ENCODE results near the gene CACNB2.

Gene CACNB2

GRCh38 chr10:18333621-18334020 is 193.4 kb downstream of the CACNB2 start:
- CTCF ChIA-PET, result interaction anchor here (0.5 kb wide), 1 partner anchor 316 kb away, joined by 3 read pairs; no protein-coding TSS in a partner anchor
- POLR2A ChIA-PET (ENCODE audit: low non-redundant PET), result no interaction called here
- no peak overlapping the region for H3K27ac ChIP-seq
- DNase-seq (ENCODE audit: low spot score), result no peak
- no peak for TF ChIP-seq CTCF (conservative IDR thresholded peaks at IDR 0.05; ENCODE audit: low read depth)

GRCh38 chr10:18334116-18334867 is 194.1 kb downstream of the CACNB2 start:
- no peak for TF ChIP-seq CTCF (conservative IDR thresholded peaks at IDR 0.05; ENCODE audit: low read depth)
- no peak overlapping the region for H3K27ac ChIP-seq
- CTCF ChIA-PET, result no interaction called here
- POLR2A ChIA-PET (ENCODE audit: low non-redundant PET), result no interaction called here
- DNase-seq (ENCODE audit: low spot score), result no peak

- POLR2A ChIA-PET (ENCODE audit: low non-redundant PET), result no interaction called here
- TF ChIP-seq CTCF (conservative IDR thresholded peaks at IDR 0.05; ENCODE audit: low read depth), result no peak
- no peak overlapping the region for H3K27ac ChIP-seq
- DNase-seq (ENCODE audit: low spot score), result no peak
- CTCF ChIA-PET, result interaction anchor here (0.6 kb wide), 1 partner anchor 1478 kb away, joined by 8 read pairs; no protein-coding TSS in a partner anchor
These were observed 200.3 kb downstream of the CACNB2 start for GRCh38 chr10:18340496-18341051.

- ChIA-PET POLR2A (ENCODE audit: low non-redundant PET) (no interaction called here), CTCF (no interaction called here)
- no peak for TF ChIP-seq CTCF (conservative IDR thresholded peaks at IDR 0.05; ENCODE audit: low read depth)
- no peak for DNase-seq (ENCODE audit: low spot score)
- H3K27ac ChIP-seq, result no peak overlapping the region
These were observed 200.8 kb downstream of the CACNB2 start for GRCh38 chr10:18341055-18341454.

GRCh38 chr10:18343573-18343972 is 203.3 kb downstream of the CACNB2 start:
- no peak for DNase-seq (ENCODE audit: low spot score)
- no peak overlapping the region for H3K27ac ChIP-seq
- CTCF ChIA-PET, result no interaction called here
- no peak for TF ChIP-seq CTCF (conservative IDR thresholded peaks at IDR 0.05; ENCODE audit: low read depth)
- POLR2A ChIA-PET (ENCODE audit: low non-redundant PET), result no interaction called here

GRCh38 chr10:18345308-18345707 is 205.1 kb downstream of the CACNB2 start:
- no peak for DNase-seq (ENCODE audit: low spot score)
- no peak for TF ChIP-seq CTCF (conservative IDR thresholded peaks at IDR 0.05; ENCODE audit: low read depth)
- no peak overlapping the region for H3K27ac ChIP-seq
- ChIA-PET CTCF (interaction anchor here (0.6 kb wide), 2 partner anchors 624 to 855 kb away, joined by 3 to 6 read pairs; no protein-coding TSS in a partner anchor), POLR2A (ENCODE audit: low non-redundant PET) (no interaction called here)

Measured in RWPE1 (cell line).